ENCODE data around the gene NKAPL.

NKAPL gene

DNA sequence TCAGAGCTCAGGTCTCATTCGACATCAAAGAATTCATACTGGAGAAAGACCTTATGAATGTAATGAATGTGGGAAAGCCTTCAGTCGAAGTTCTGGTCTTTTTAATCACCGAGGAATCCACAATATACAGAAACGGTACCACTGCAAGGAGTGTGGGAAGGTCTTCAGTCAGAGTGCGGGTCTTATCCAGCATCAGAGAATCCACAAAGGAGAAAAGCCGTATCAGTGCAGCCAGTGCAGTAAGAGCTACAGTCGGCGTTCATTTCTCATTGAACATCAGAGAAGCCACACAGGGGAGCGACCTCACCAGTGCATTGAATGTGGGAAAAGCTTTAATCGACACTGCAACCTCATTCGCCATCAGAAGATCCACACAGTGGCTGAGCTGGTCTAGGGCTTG, 26.3 kb upstream of the NKAPL start:
- Histone ChIP-seq H3K27me3 (ENCODE audit: insufficient read depth, poor library complexity, severe bottlenecking) (no peaks in the 10 kb centered on the region), H3K27ac (ENCODE audit: poor library complexity, severe bottlenecking) (no peak overlapping the region), H3K36me3 (ENCODE audit: low read depth) (peaks cover 61% of the 10 kb centered on the region), H3K4me3 (ENCODE audit: severe bottlenecking) (no peak overlapping the region), H3K4me1 (ENCODE audit: insufficient read depth, poor library complexity, severe bottlenecking) (no peaks in the 10 kb centered on the region), H3K9me3 (ENCODE audit: severe bottlenecking) (no peaks in the 10 kb centered on the region)
- TF ChIP-seq, protein P1, sequence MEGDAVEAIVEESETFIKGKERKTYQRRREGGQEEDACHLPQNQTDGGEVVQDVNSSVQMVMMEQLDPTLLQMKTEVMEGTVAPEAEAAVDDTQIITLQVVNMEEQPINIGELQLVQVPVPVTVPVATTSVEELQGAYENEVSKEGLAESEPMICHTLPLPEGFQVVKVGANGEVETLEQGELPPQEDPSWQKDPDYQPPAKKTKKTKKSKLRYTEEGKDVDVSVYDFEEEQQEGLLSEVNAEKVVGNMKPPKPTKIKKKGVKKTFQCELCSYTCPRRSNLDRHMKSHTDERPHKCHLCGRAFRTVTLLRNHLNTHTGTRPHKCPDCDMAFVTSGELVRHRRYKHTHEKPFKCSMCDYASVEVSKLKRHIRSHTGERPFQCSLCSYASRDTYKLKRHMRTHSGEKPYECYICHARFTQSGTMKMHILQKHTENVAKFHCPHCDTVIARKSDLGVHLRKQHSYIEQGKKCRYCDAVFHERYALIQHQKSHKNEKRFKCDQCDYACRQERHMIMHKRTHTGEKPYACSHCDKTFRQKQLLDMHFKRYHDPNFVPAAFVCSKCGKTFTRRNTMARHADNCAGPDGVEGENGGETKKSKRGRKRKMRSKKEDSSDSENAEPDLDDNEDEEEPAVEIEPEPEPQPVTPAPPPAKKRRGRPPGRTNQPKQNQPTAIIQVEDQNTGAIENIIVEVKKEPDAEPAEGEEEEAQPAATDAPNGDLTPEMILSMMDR (IDR thresholded peaks at IDR 0.05; ENCODE audit: poor library complexity, severe bottlenecking) = no peak
- DNase-seq (ENCODE audit: low spot score) (no peak), ATAC-seq (ENCODE audit: low read depth) (no peak)

DNA sequence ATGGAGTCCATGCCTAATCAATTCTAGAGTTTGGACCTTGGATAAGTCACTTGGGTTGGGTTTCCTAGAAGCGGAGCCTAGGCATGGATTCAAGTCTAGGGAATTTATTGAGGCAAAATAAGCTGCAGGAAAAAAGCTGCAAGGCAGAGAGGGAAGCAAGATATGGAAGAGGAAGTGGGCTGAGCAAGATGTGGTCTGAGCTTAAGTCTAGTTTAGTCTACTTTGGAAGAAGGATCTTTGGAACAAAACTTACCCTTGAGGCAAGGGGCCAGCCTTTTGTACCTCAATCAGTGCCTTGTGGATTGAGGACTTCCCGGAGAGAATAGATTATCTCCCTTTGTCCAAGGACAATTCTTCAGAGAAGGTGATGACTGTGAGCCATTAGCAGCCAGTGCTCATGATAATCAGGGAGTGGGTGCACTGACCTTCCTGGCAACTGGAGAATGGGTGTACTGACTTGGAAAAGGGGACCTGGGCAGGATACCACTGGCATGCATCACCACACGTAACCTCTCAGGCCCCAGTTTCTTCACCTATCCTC, 23.1 kb upstream of the NKAPL start:
- no peak overlapping the region for H3K4me3 ChIP-seq (ENCODE audit: severe bottlenecking)
- TF ChIP-seq, protein P1 (IDR thresholded peaks at IDR 0.05; ENCODE audit: poor library complexity, severe bottlenecking) = no peak
- no peak overlapping the region for H3K27ac ChIP-seq (ENCODE audit: poor library complexity, severe bottlenecking)
- no peaks in the 10 kb centered on the region for H3K9me3 ChIP-seq (ENCODE audit: severe bottlenecking)
- no peaks in the 10 kb centered on the region for H3K4me1 ChIP-seq (ENCODE audit: insufficient read depth, poor library complexity, severe bottlenecking)
- H3K36me3 ChIP-seq (ENCODE audit: low read depth) = peaks cover 35% of the 10 kb centered on the region
- no peaks in the 10 kb centered on the region for H3K27me3 ChIP-seq (ENCODE audit: insufficient read depth, poor library complexity, severe bottlenecking)
- DNase-seq (ENCODE audit: low spot score) (no peak), ATAC-seq (ENCODE audit: low read depth) (no peak)

- Histone ChIP-seq H3K36me3 (ENCODE audit: low read depth) (peaks cover 17% of the 10 kb centered on the region), H3K4me1 (ENCODE audit: insufficient read depth, poor library complexity, severe bottlenecking) (no peaks in the 10 kb centered on the region), H3K9me3 (ENCODE audit: severe bottlenecking) (no peaks in the 10 kb centered on the region), H3K4me3 (ENCODE audit: severe bottlenecking) (no peak overlapping the region), H3K27ac (ENCODE audit: poor library complexity, severe bottlenecking) (no peak overlapping the region), H3K27me3 (ENCODE audit: insufficient read depth, poor library complexity, severe bottlenecking) (no peaks in the 10 kb centered on the region)
- TF ChIP-seq, protein P1 (IDR thresholded peaks at IDR 0.05; ENCODE audit: poor library complexity, severe bottlenecking) = no peak
- no peak for DNase-seq (ENCODE audit: low spot score)
- no peak for ATAC-seq (ENCODE audit: low read depth)
Measured at GRCh38 chr6:28239636-28240035, 19.5 kb upstream of the NKAPL start.

GRCh38 chr6:28240471-28240870, 18.6 kb upstream of the NKAPL start:
- H3K4me1 ChIP-seq (ENCODE audit: insufficient read depth, poor library complexity, severe bottlenecking) = no peaks in the 10 kb centered on the region
- H3K27ac ChIP-seq (ENCODE audit: poor library complexity, severe bottlenecking) = no peak overlapping the region
- TF ChIP-seq, protein P1 (IDR thresholded peaks at IDR 0.05; ENCODE audit: poor library complexity, severe bottlenecking) = no peak
- peaks cover 22% of the 10 kb centered on the region for H3K36me3 ChIP-seq (ENCODE audit: low read depth)
- no peak overlapping the region for H3K4me3 ChIP-seq (ENCODE audit: severe bottlenecking)
- H3K9me3 ChIP-seq (ENCODE audit: severe bottlenecking) = no peaks in the 10 kb centered on the region
- no peak for DNase-seq (ENCODE audit: low spot score)
- ATAC-seq (ENCODE audit: low read depth) = no peak
- H3K27me3 ChIP-seq (ENCODE audit: insufficient read depth, poor library complexity, severe bottlenecking) = no peaks in the 10 kb centered on the region

DNA sequence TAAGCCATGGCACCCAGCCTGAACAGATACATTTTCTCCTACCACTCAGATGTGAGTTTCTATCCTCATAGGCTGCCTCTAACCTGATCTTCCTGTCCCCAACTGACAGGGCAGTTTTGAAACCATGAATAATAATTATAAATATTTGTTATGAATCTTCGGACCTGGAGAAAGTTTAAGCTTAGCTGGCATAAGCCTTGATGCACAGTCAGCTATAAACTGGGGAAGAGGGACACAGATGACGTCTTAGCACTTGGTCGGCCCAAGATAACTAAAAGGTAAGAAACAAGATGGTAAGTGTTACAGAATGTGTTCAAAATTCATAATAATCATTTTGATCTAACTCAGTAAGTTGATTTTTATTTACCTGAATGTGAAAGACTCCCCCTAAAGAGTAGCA, 15.2 kb upstream of the NKAPL start:
- H3K27me3 ChIP-seq (ENCODE audit: insufficient read depth, poor library complexity, severe bottlenecking) = no peaks in the 10 kb centered on the region
- no peaks in the 10 kb centered on the region for H3K4me1 ChIP-seq (ENCODE audit: insufficient read depth, poor library complexity, severe bottlenecking)
- no peak overlapping the region for H3K4me3 ChIP-seq (ENCODE audit: severe bottlenecking)
- H3K27ac ChIP-seq (ENCODE audit: poor library complexity, severe bottlenecking) = no peak overlapping the region
- H3K9me3 ChIP-seq (ENCODE audit: severe bottlenecking) = no peaks in the 10 kb centered on the region
- DNase-seq (ENCODE audit: low spot score) = no peak
- no peak for ATAC-seq (ENCODE audit: low read depth)
- peaks cover 30% of the 10 kb centered on the region for H3K36me3 ChIP-seq (ENCODE audit: low read depth)
- TF ChIP-seq, protein P1 (IDR thresholded peaks at IDR 0.05; ENCODE audit: poor library complexity, severe bottlenecking) = no peak

Measured in RWPE2 (cell line).